Measurements from ENCODE around the gene DBI. TPM values are rescaled to one million over a fixed set of nuclear protein-coding genes. Genes with fewer than 3 reads are reported as not detected.

The DBI gene
- polyA plus RNA-seq, 2 of the 4 experiments (the other 2 are of a cell fraction), result 339 to 823 TPM

DNA sequence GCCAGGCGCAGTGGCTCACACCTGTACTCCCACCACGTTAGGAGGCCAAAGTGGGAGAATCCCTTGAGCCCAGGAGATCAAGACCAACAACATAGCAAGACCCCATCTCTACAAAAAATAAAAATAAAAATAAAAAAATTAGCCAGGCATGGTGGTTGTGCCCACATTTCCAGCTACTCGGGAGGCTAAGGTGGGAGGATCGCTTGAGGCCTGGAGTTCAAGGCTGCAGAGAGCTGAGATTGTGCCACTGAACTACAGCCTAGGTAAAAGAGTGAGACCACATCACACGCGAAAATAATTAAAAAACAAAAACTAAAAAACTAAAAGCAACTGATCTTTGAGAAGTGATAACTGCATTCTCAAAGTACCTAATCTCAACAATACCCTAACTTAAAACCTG, 2.0 kb upstream of the DBI start (continued):
- TF ChIP-seq, protein P1, sequence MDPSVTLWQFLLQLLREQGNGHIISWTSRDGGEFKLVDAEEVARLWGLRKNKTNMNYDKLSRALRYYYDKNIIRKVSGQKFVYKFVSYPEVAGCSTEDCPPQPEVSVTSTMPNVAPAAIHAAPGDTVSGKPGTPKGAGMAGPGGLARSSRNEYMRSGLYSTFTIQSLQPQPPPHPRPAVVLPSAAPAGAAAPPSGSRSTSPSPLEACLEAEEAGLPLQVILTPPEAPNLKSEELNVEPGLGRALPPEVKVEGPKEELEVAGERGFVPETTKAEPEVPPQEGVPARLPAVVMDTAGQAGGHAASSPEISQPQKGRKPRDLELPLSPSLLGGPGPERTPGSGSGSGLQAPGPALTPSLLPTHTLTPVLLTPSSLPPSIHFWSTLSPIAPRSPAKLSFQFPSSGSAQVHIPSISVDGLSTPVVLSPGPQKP (IDR thresholded peaks at IDR 0.05; ENCODE audit: low read depth, low read length), result no peak
- TF ChIP-seq HOXA7 (CRISPR knock-in tag; IDR thresholded peaks at IDR 0.05) (no peak), HEYL (CRISPR knock-in tag; IDR thresholded peaks at IDR 0.05) (no peak)

DNA sequence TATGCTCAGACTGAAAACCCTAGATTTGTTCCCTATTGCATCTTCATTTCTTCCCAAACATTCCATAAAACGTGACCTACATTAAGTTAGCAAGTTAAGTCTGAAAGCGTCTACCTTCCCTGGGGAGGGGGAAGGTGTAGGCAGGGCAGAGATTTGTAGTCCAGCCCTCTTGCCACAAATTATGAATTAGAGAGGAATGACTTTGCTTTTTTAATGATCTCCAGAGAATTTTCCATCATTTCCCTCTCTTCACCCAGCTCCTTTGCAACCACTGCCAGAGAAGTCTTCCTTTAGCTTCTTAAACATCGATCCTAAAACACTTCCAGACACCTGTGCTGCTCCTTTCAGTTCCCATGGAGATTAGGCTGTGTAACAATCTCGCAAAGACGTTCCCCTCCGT, 1.3 kb upstream of the DBI start:
- no peak for DNase-seq (ENCODE audit: low read depth in 1 of 2, low spot score in 1 of 2)
- H3K4me2 ChIP-seq, result peak overlapping the region; percentile 99
- WGBS (ENCODE audit: missing lambda C conversion rate), result 80% methylated on average over 6 of the region's 6 CpGs
- TF ChIP-seq, protein P2, sequence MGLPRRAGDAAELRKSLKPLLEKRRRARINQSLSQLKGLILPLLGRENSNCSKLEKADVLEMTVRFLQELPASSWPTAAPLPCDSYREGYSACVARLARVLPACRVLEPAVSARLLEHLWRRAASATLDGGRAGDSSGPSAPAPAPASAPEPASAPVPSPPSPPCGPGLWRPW (IDR thresholded peaks at IDR 0.05), result no peak
- TF ChIP-seq, protein P3, sequence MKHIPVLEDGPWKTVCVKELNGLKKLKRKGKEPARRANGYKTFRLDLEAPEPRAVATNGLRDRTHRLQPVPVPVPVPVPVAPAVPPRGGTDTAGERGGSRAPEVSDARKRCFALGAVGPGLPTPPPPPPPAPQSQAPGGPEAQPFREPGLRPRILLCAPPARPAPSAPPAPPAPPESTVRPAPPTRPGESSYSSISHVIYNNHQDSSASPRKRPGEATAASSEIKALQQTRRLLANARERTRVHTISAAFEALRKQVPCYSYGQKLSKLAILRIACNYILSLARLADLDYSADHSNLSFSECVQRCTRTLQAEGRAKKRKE (CRISPR knock-in tag; IDR thresholded peaks at IDR 0.05; ENCODE audit: low read depth), result no peak
- no peak for TF ChIP-seq BHLHE40 (IDR thresholded peaks at IDR 0.05; ENCODE audit: low read depth, low read length)
- no peak for TF ChIP-seq MAZ (IDR thresholded peaks at IDR 0.05; ENCODE audit: borderline replicate concordance, low read depth, low read length)
- TF ChIP-seq ZNF302 (CRISPR knock-in tag; IDR thresholded peaks at IDR 0.05), result no peak
- TF ChIP-seq, protein P4, sequence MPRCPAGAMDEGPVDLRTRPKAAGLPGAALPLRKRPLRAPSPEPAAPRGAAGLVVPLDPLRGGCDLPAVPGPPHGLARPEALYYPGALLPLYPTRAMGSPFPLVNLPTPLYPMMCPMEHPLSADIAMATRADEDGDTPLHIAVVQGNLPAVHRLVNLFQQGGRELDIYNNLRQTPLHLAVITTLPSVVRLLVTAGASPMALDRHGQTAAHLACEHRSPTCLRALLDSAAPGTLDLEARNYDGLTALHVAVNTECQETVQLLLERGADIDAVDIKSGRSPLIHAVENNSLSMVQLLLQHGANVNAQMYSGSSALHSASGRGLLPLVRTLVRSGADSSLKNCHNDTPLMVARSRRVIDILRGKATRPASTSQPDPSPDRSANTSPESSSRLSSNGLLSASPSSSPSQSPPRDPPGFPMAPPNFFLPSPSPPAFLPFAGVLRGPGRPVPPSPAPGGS (IDR thresholded peaks at IDR 0.05), result no peak
- TF ChIP-seq, protein P5, sequence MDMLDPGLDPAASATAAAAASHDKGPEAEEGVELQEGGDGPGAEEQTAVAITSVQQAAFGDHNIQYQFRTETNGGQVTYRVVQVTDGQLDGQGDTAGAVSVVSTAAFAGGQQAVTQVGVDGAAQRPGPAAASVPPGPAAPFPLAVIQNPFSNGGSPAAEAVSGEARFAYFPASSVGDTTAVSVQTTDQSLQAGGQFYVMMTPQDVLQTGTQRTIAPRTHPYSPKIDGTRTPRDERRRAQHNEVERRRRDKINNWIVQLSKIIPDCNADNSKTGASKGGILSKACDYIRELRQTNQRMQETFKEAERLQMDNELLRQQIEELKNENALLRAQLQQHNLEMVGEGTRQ (IDR thresholded peaks at IDR 0.05), result no peak
- ATAC-seq, result no peak
- H3K4me1 ChIP-seq, result peaks cover 28% of the 10 kb centered on the region
- ChIA-PET CTCF (no interaction called here), POLR2A (no interaction called here)
- peak overlapping the region; percentile 71 for H3K4me3 ChIP-seq
- FAIRE-seq, result no peak
- no peaks in the 10 kb centered on the region for H3K9me3 ChIP-seq
- H3K27ac ChIP-seq, result peak overlapping the region; percentile 90 to 95

DNA sequence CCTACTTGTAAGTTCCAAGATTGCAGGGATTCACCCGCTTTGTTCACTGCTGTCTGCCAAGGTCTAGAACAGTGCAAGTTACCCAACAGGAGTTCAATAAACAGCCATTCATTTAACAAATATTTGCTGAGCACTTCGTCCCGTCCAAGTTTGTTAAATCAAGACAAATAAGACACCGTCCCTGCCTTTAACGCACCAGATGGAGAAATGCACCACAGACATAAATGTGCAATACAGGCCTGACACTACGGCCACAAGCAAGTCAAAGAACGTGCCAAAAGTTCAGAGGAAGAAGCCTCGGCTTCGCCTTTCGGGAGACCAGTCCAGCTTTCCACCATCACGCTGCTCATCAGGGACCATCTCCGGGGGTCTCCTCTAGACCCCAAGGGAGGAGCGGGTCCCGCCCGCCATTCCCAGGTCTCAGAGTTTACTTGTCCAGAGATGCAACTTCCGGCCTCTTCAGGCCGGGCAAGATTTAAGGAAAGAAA, 572 bp upstream of the DBI start:
- WGBS (ENCODE audit: missing lambda C conversion rate), result 5% methylated on average over 10 of the region's 17 CpGs
- POLR2A ChIA-PET, result interaction anchor here (0.5 to 1.6 kb wide), 4 partner anchors 9 to 25 kb away, joined by 4 to 6 read pairs (median 4); no protein-coding TSS in a partner anchor

More for the DNA sequence above, 572 bp upstream of the DBI start:
- Histone ChIP-seq H3K4me2 (peak overlapping the region; percentile 99), H3K9me3 (no peaks in the 10 kb centered on the region), H3K4me3 (peak overlapping the region; percentile 71), H3K27ac (peak overlapping the region; percentile 90 to 95), H3K4me1 (peaks cover 28% of the 10 kb centered on the region)
- TF ChIP-seq PHF8 (IDR thresholded peaks at IDR 0.05; ENCODE audit: borderline replicate concordance, low read depth) (peak; percentile 93), JUNB (IDR thresholded peaks at IDR 0.05) (no peak), ZSCAN20 (CRISPR knock-in tag; IDR thresholded peaks at IDR 0.05) (no peak), HOXA7 (CRISPR knock-in tag; IDR thresholded peaks at IDR 0.05) (no peak), FOSB (CRISPR knock-in tag; IDR thresholded peaks at IDR 0.05) (no peak), HOXB5 (CRISPR knock-in tag; IDR thresholded peaks at IDR 0.05) (no peak), NR3C1 (IDR thresholded peaks at IDR 0.05) (no peak), EP300 (IDR thresholded peaks at IDR 0.05) (no peak), MAFK (IDR thresholded peaks at IDR 0.05; ENCODE audit: partially characterized antibody) (peak; percentile 20), CEBPB (IDR thresholded peaks at IDR 0.05) (no peak), GATA3 (IDR thresholded peaks at IDR 0.05; ENCODE audit: borderline replicate concordance) (no peak), ZC3H11A (IDR thresholded peaks at IDR 0.05) (no peak)
- TF ChIP-seq, protein P6, sequence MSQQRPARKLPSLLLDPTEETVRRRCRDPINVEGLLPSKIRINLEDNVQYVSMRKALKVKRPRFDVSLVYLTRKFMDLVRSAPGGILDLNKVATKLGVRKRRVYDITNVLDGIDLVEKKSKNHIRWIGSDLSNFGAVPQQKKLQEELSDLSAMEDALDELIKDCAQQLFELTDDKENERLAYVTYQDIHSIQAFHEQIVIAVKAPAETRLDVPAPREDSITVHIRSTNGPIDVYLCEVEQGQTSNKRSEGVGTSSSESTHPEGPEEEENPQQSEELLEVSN (IDR thresholded peaks at IDR 0.05; ENCODE audit: borderline replicate concordance, low read depth), result 0 out of 2 replicates have a peak, but pooled peaks have one; percentile 13
- TF ChIP-seq, protein P3 (CRISPR knock-in tag; IDR thresholded peaks at IDR 0.05; ENCODE audit: low read depth), result no peak
- no peak for FAIRE-seq
- CTCF ChIA-PET, result no interaction called here
- peak; percentile 6 to 33; a peak in 5 of 6 replicates for ATAC-seq
- DNase-seq (ENCODE audit: low read depth in 1 of 2, low spot score in 1 of 2), result peak in 1 of 2 experiments; percentile 20
